WTC11 (cell line): ENCODE data around the gene PDE1A. TPM values are rescaled to one million over a fixed set of nuclear protein-coding genes. Genes with fewer than 3 reads are reported as not detected.

Source experiments
- ATAC-seq: fragments of 200-7000 bp; cut with Tn5 transposase; 2 replicates; pipeline ENCODE4 v1.10.0; 2021; ENCODE audit warnings: mild to moderate bottlenecking, moderate library complexity
- CTCF ChIA-PET: fragments of 300-600 bp; sonication (Branson Sonifier 250); formaldehyde crosslinking; loops from one replicate; lab custom pipeline; 2021; ENCODE audit warnings: antibody characterized with exemption; lab: Charles Lee
- POLR2A ChIA-PET: fragments of 350-600 bp; sonication (Branson Sonifier 250); formaldehyde crosslinking; loops from one replicate; lab custom pipeline; 2021; ENCODE audit warnings: antibody characterized with exemption; lab: Charles Lee
- DNase-seq: peaks from one replicate; pipeline ENCODE4 v3.0.0; 2021; ENCODE audit warnings: low spot score
- H3K27ac Mint-ChIP-seq: 2 replicates; pipeline ENCODE4 v1.8.0; 2021; ENCODE audit warnings: mixed read lengths
- H3K27me3 Mint-ChIP-seq: 2 replicates; pipeline ENCODE4 v1.8.0; 2021; ENCODE audit warnings: low read depth, mild to moderate bottlenecking, moderate library complexity, mixed read lengths
- H3K36me3 Mint-ChIP-seq: 2 replicates; pipeline ENCODE4 v1.8.0; 2021; ENCODE audit warnings: mixed read lengths
- H3K4me1 Mint-ChIP-seq: 2 replicates; pipeline ENCODE4 v1.8.0; 2022; ENCODE audit warnings: mixed read lengths
- H3K4me3 Mint-ChIP-seq: 2 replicates; pipeline ENCODE4 v1.8.0; 2021; ENCODE audit warnings: mild to moderate bottlenecking, moderate library complexity, mixed read lengths
- H3K9me3 Mint-ChIP-seq: 2 replicates; pipeline ENCODE4 v1.8.0; 2021; ENCODE audit warnings: mixed read lengths
- ATF2 ChIP-seq: sonication (generic); formaldehyde crosslinking; IDR thresholded peaks from 2 replicates; pipeline ENCODE4 v1.8.1; 2022; ENCODE audit warnings: low read depth, missing genetic modification reagents, borderline replicate concordance
- CREM ChIP-seq: sonication (generic); formaldehyde crosslinking; IDR thresholded peaks from 2 replicates; pipeline ENCODE4 v1.8.1; 2022; ENCODE audit warnings: mild to moderate bottlenecking, missing genetic modification reagents, moderate library complexity
- E2F1 ChIP-seq: sonication (generic); formaldehyde crosslinking; IDR thresholded peaks from 2 replicates; pipeline ENCODE4 v1.8.0; 2022; ENCODE audit warnings: mild to moderate bottlenecking, missing genetic modification reagents
- E2F4 ChIP-seq: sonication (generic); formaldehyde crosslinking; IDR thresholded peaks from 2 replicates; pipeline ENCODE4 v1.8.1; 2022; ENCODE audit warnings: low read depth, mild to moderate bottlenecking, moderate library complexity, missing genetic modification reagents, borderline replicate concordance
- ELF4 ChIP-seq: sonication (generic); formaldehyde crosslinking; IDR thresholded peaks from 2 replicates; pipeline ENCODE4 v1.8.1; 2022; ENCODE audit warnings: low read depth, mild to moderate bottlenecking, moderate library complexity, missing genetic modification reagents
- ETV6 ChIP-seq: sonication (generic); formaldehyde crosslinking; IDR thresholded peaks from 2 replicates; pipeline ENCODE4 v1.8.1; 2022; ENCODE audit warnings: mild to moderate bottlenecking, missing genetic modification reagents
- FOXJ3 ChIP-seq: sonication (generic); formaldehyde crosslinking; IDR thresholded peaks from 2 replicates; pipeline ENCODE4 v1.9.0; 2021; ENCODE audit warnings: missing genetic modification reagents, mild to moderate bottlenecking, borderline replicate concordance
- FOXP1 ChIP-seq: sonication (generic); formaldehyde crosslinking; IDR thresholded peaks from 2 replicates; pipeline ENCODE4 v1.8.0; 2022; ENCODE audit warnings: missing genetic modification reagents, mild to moderate bottlenecking, moderate library complexity, borderline replicate concordance
- GRHL2 ChIP-seq: fragments of 250-450 bp; sonication (Bioruptor Pico); IDR thresholded peaks from 2 replicates; pipeline ENCODE4 v1.8.0; 2022; ENCODE audit warnings: mild to moderate bottlenecking, moderate library complexity; ENCODE audit not compliant: insufficient replicate concordance, severe bottlenecking
- HMGA2 ChIP-seq: fragments of 250-450 bp; sonication (Bioruptor Pico); IDR thresholded peaks from 2 replicates; pipeline ENCODE4 v1.4.0; 2021; ENCODE audit warnings: mild to moderate bottlenecking, moderate library complexity
- IRF1 ChIP-seq: sonication (generic); formaldehyde crosslinking; IDR thresholded peaks from 2 replicates; pipeline ENCODE4 v1.8.0; 2023; ENCODE audit warnings: missing genetic modification reagents
- IRF2 ChIP-seq: sonication (generic); formaldehyde crosslinking; IDR thresholded peaks from 2 replicates; pipeline ENCODE4 v1.8.0; 2022; ENCODE audit warnings: low read depth, missing genetic modification reagents, borderline replicate concordance
- MAX ChIP-seq: sonication (generic); formaldehyde crosslinking; IDR thresholded peaks from 2 replicates; pipeline ENCODE4 v1.8.0; 2022; ENCODE audit warnings: mild to moderate bottlenecking, missing genetic modification reagents
- MXD4 ChIP-seq: fragments of 250-450 bp; sonication (Bioruptor Pico); IDR thresholded peaks from 2 replicates; pipeline ENCODE4 v1.8.0; 2021; ENCODE audit warnings: mild to moderate bottlenecking, moderate library complexity, borderline replicate concordance
- NR2C2 ChIP-seq: sonication (generic); formaldehyde crosslinking; IDR thresholded peaks from 2 replicates; pipeline ENCODE4 v1.8.0; 2022; ENCODE audit warnings: mild to moderate bottlenecking, missing genetic modification reagents
- PREB ChIP-seq: sonication (generic); formaldehyde crosslinking; IDR thresholded peaks from 2 replicates; pipeline ENCODE4 v1.8.1; 2022; ENCODE audit warnings: mild to moderate bottlenecking, missing genetic modification reagents, moderate library complexity, borderline replicate concordance
- SMAD4 ChIP-seq: sonication (generic); formaldehyde crosslinking; IDR thresholded peaks from 2 replicates; pipeline ENCODE4 v1.8.0; 2022; ENCODE audit warnings: mild to moderate bottlenecking, missing genetic modification reagents
- ZBTB43 ChIP-seq: sonication (generic); formaldehyde crosslinking; IDR thresholded peaks from 2 replicates; pipeline ENCODE4 v1.8.1; 2023; ENCODE audit warnings: mild to moderate bottlenecking, missing genetic modification reagents
- ZMAT4 ChIP-seq: fragments of 250-450 bp; sonication (Bioruptor Pico); IDR thresholded peaks from 2 replicates; pipeline ENCODE4 v1.9.0; 2021; ENCODE audit warnings: mild to moderate bottlenecking
- ZNF121 ChIP-seq: sonication (generic); formaldehyde crosslinking; IDR thresholded peaks from 2 replicates; pipeline ENCODE4 v1.8.0; 2023; ENCODE audit warnings: missing genetic modification reagents
- ZNF138 ChIP-seq: sonication (generic); formaldehyde crosslinking; conservative IDR thresholded peaks from 2 replicates; pipeline ENCODE4 v1.8.1; 2022; ENCODE audit warnings: mild to moderate bottlenecking, moderate library complexity, missing genetic modification reagents
- ZNF219 ChIP-seq: sonication (generic); formaldehyde crosslinking; IDR thresholded peaks from 2 replicates; pipeline ENCODE4 v1.8.0; 2023; ENCODE audit warnings: missing genetic modification reagents, mild to moderate bottlenecking, borderline replicate concordance
- ZNF281 ChIP-seq: sonication (generic); formaldehyde crosslinking; IDR thresholded peaks from 2 replicates; pipeline ENCODE4 v1.8.0; 2023; ENCODE audit warnings: mild to moderate bottlenecking, missing genetic modification reagents
- ZNF317 ChIP-seq: sonication (generic); formaldehyde crosslinking; IDR thresholded peaks from 2 replicates; pipeline ENCODE4 v1.8.1; 2023; ENCODE audit warnings: low read depth, mild to moderate bottlenecking, moderate library complexity, missing genetic modification reagents, borderline replicate concordance
- ZNF396 ChIP-seq: fragments of 250-450 bp; sonication (Bioruptor Pico); IDR thresholded peaks from 2 replicates; pipeline ENCODE4 v1.8.0; 2021; ENCODE audit warnings: mild to moderate bottlenecking, moderate library complexity, borderline replicate concordance
- ZSCAN18 ChIP-seq: fragments of 250-450 bp; sonication (Bioruptor Pico); IDR thresholded peaks from 2 replicates; pipeline ENCODE4 v2.1.2; 2022; ENCODE audit warnings: mild to moderate bottlenecking, moderate library complexity
- total RNA-seq: library from RNA; stranded (reverse); gene quantifications from 3 replicates; pipeline ENCODE4 v1.2.3, GENCODE V29; 2021

The PDE1A gene
- total RNA-seq, 1 experiment from 2014 or later, result not detected

GRCh38 chr2:182166841-182167240, 260.0 kb downstream of the PDE1A start:
- no peaks in the 10 kb centered on the region for H3K36me3 Mint-ChIP-seq
- CTCF ChIA-PET, result no interaction called here
- ATAC-seq, result no peak

GRCh38 chr2:182166406-182166805, 260.4 kb downstream of the PDE1A start:
- ATAC-seq (no peak), DNase-seq (no peak)
- POLR2A ChIA-PET, result no interaction called here
- Mint-ChIP-seq H3K27me3 (no peaks in the 10 kb centered on the region), H3K9me3 (no peaks in the 10 kb centered on the region), H3K36me3 (no peaks in the 10 kb centered on the region)
- CTCF ChIA-PET, result no interaction called here
- TF ChIP-seq ZNF396 (no peak), ZSCAN18 (CRISPR knock-in tag) (no peak), ATF2 (CRISPR knock-in tag) (no peak), PREB (CRISPR knock-in tag) (no peak), ZNF138 (CRISPR knock-in tag) (no peak), MAX (CRISPR knock-in tag) (no peak), ZBTB43 (CRISPR knock-in tag) (no peak), ZNF317 (CRISPR knock-in tag) (no peak), E2F1 (CRISPR knock-in tag) (no peak), FOXJ3 (CRISPR knock-in tag) (no peak), CREM (no peak), IRF1 (CRISPR knock-in tag) (no peak), ZMAT4 (CRISPR knock-in tag) (no peak), GRHL2 (CRISPR knock-in tag) (no peak), NR2C2 (CRISPR knock-in tag) (no peak), ZNF219 (CRISPR knock-in tag) (no peak), ZNF281 (no peak), IRF2 (CRISPR knock-in tag) (no peak)
- TF ChIP-seq, all 79 proteins: peak for 0
- no peaks in the 10 kb centered on the region for H3K4me1 Mint-ChIP-seq
- no peak overlapping the region for H3K27ac Mint-ChIP-seq
- H3K4me3 Mint-ChIP-seq, result no peak overlapping the region

More at GRCh38 chr2:182166841-182167240, 260.0 kb downstream of the PDE1A start:
- H3K4me1 Mint-ChIP-seq, result no peaks in the 10 kb centered on the region
- no peak overlapping the region for H3K27ac Mint-ChIP-seq
- no peak for DNase-seq
- no peaks in the 10 kb centered on the region for H3K27me3 Mint-ChIP-seq
- TF ChIP-seq HMGA2 (CRISPR knock-in tag) (no peak), E2F4 (no peak), MXD4 (CRISPR knock-in tag) (no peak), FOXP1 (CRISPR knock-in tag) (no peak), ZNF121 (CRISPR knock-in tag) (no peak), ELF4 (CRISPR knock-in tag) (no peak), SMAD4 (no peak), ETV6 (CRISPR knock-in tag) (no peak)
- TF ChIP-seq, all 79 proteins: peak for 0
- Mint-ChIP-seq H3K4me3 (no peak overlapping the region), H3K9me3 (no peaks in the 10 kb centered on the region)
- POLR2A ChIA-PET, result no interaction called here
